ENCODE data around the gene ETV2. TPM values are rescaled to one million over a fixed set of nuclear protein-coding genes. Genes with fewer than 3 reads are reported as not detected.
"Not testable (repeated sequence)": the region's sequence is repeated elsewhere in the genome, so short reads cannot be mapped to it uniquely, and the experiment has no call there.

Gene ETV2
- total RNA-seq, 2 donors from 2014 or later = 1.2 to 6.6 TPM

GRCh38 chr19:35601971-35602370 is 39.6 kb upstream of the ETV2 start:
- DNase-seq (ENCODE audit: low spot score) = no peak
- no peak for TF ChIP-seq POLR2AphosphoS5 (IDR thresholded peaks at IDR 0.05)
- no peak for TF ChIP-seq POLR2A (IDR thresholded peaks at IDR 0.05)
- TF ChIP-seq, protein P1, sequence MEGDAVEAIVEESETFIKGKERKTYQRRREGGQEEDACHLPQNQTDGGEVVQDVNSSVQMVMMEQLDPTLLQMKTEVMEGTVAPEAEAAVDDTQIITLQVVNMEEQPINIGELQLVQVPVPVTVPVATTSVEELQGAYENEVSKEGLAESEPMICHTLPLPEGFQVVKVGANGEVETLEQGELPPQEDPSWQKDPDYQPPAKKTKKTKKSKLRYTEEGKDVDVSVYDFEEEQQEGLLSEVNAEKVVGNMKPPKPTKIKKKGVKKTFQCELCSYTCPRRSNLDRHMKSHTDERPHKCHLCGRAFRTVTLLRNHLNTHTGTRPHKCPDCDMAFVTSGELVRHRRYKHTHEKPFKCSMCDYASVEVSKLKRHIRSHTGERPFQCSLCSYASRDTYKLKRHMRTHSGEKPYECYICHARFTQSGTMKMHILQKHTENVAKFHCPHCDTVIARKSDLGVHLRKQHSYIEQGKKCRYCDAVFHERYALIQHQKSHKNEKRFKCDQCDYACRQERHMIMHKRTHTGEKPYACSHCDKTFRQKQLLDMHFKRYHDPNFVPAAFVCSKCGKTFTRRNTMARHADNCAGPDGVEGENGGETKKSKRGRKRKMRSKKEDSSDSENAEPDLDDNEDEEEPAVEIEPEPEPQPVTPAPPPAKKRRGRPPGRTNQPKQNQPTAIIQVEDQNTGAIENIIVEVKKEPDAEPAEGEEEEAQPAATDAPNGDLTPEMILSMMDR (IDR thresholded peaks at IDR 0.05) = no peak
- WGBS = 89% methylated on average over 3 of the region's 3 CpGs
- Histone ChIP-seq H3K27me3 (replicated peaks; ENCODE audit: insufficient read depth) (no peaks in the 10 kb centered on the region), H3K4me3 (no peak overlapping the region), H3K36me3 (no peaks in the 10 kb centered on the region), H3K9me3 (no peaks in the 10 kb centered on the region), H3K4me1 (replicated peaks) (no peaks in the 10 kb centered on the region), H3K27ac (no peak overlapping the region)
- intact Hi-C loops (cut with DNase I) = no loop called here

GRCh38 chr19:35604436-35604835 is 37.1 kb upstream of the ETV2 start:
- H3K9me3 ChIP-seq; H3K4me1 ChIP-seq (replicated peaks); H3K36me3 ChIP-seq; H3K27me3 ChIP-seq (replicated peaks; ENCODE audit: insufficient read depth); DNase-seq (ENCODE audit: low spot score); intact Hi-C loops (cut with DNase I); H3K27ac ChIP-seq; H3K4me3 ChIP-seq: not testable (repeated sequence)
- 37% methylated on average over 4 of the region's 4 CpGs for WGBS

DNA sequence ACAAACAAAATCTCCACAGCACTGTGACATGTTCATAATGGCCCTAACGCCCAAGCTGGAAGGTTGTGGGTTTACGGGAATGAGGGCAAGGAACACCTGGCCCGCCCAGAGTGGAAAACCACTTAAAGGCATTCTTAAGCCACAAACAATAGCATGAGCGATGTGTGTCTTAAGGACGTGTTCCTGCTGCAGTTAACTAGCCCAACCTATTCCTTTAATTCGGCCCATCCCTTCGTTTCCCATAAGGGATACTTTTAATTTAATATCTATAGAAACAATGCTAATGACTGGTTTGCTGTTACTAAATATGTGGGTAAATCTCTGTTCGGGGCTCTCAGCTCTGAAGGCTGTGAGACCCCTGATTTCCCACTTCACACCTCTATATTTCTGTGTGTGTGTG is 34.4 kb upstream of the ETV2 start:
- DNase-seq (ENCODE audit: low spot score); H3K27ac ChIP-seq; H3K4me3 ChIP-seq; H3K27me3 ChIP-seq (replicated peaks; ENCODE audit: insufficient read depth); H3K9me3 ChIP-seq; H3K36me3 ChIP-seq; H3K4me1 ChIP-seq (replicated peaks); intact Hi-C loops (cut with DNase I): not testable (repeated sequence)
- WGBS = 85% methylated on average over 8 of the region's 8 CpGs

DNA sequence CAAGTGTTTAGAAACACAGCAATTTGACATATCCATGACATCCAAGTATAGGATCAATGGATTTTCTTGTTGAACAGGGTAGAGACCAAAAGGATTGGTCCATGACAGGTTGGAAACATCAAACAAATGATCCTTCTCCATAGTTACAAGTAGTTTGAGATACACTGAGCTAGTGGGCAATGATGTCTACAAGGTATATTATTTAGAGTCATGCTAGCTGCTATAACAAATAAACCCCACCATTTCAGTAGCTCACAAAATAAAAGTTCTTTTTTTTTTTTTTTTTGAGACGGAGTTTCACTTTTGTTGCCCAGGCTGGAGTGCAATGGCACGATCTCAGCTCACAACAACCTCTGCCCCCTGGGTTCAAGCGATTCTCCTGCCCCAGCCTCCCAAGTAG is 33.9 kb upstream of the ETV2 start:
- H3K27ac ChIP-seq = no peak overlapping the region
- 89% methylated on average over 3 of the region's 3 CpGs for WGBS
- H3K4me1 ChIP-seq (replicated peaks) = no peaks in the 10 kb centered on the region
- H3K9me3 ChIP-seq = no peaks in the 10 kb centered on the region
- no peak for TF ChIP-seq POLR2AphosphoS5 (IDR thresholded peaks at IDR 0.05)
- TF ChIP-seq POLR2A (IDR thresholded peaks at IDR 0.05) = no peak
- TF ChIP-seq, protein P1 (IDR thresholded peaks at IDR 0.05) = no peak
- H3K36me3 ChIP-seq = no peaks in the 10 kb centered on the region
- H3K4me3 ChIP-seq = no peak overlapping the region
- no peaks in the 10 kb centered on the region for H3K27me3 ChIP-seq (replicated peaks; ENCODE audit: insufficient read depth)
- no peak for DNase-seq (ENCODE audit: low spot score)
- intact Hi-C loops (cut with DNase I) = no loop called here

DNA sequence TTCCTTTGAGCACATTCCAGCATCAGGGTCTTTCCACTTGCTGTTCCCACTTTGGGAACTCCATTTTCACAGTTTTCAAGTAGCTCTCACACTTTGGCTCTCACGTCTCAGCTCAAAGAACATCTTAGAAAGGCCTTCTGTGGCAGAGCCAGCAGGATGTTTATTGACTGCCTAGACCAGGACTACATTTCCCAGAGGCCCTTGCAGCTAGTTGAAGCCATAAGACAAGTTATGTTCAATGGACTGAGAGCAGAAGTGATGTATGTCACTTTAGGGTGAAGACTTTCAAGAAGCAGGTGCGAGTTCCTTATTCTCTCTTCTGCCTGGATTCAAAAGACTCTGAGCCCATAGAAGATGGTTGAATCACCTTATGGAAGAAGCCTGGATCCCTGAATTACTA is 33.3 kb upstream of the ETV2 start:
- H3K36me3 ChIP-seq = no peaks in the 10 kb centered on the region
- no peaks in the 10 kb centered on the region for H3K4me1 ChIP-seq (replicated peaks)
- H3K4me3 ChIP-seq = no peak overlapping the region
- 89% methylated on average over 2 of the region's 2 CpGs for WGBS
- no peak for TF ChIP-seq POLR2AphosphoS5 (IDR thresholded peaks at IDR 0.05)
- TF ChIP-seq, protein P1 (IDR thresholded peaks at IDR 0.05) = no peak
- TF ChIP-seq POLR2A (IDR thresholded peaks at IDR 0.05) = no peak
- no peak for DNase-seq (ENCODE audit: low spot score)
- H3K9me3 ChIP-seq = no peaks in the 10 kb centered on the region
- H3K27ac ChIP-seq = no peak overlapping the region
- no peaks in the 10 kb centered on the region for H3K27me3 ChIP-seq (replicated peaks; ENCODE audit: insufficient read depth)
- intact Hi-C loops (cut with DNase I) = no loop called here

GRCh38 chr19:35609851-35610353 is 31.6 kb upstream of the ETV2 start:
- H3K4me1 ChIP-seq (replicated peaks) = no peaks in the 10 kb centered on the region
- intact Hi-C loops (cut with DNase I) = no loop called here
- 82% methylated on average over 6 of the region's 6 CpGs for WGBS

More at GRCh38 chr19:35609851-35610353, 31.6 kb upstream of the ETV2 start:
- no peaks in the 10 kb centered on the region for H3K27me3 ChIP-seq (replicated peaks; ENCODE audit: insufficient read depth)
- TF ChIP-seq, protein P1 (IDR thresholded peaks at IDR 0.05) = no peak
- TF ChIP-seq POLR2A (IDR thresholded peaks at IDR 0.05) (no peak), POLR2AphosphoS5 (IDR thresholded peaks at IDR 0.05) (no peak)
- H3K27ac ChIP-seq = no peak overlapping the region
- no peak for DNase-seq (ENCODE audit: low spot score)
- H3K36me3 ChIP-seq = no peaks in the 10 kb centered on the region
- H3K4me3 ChIP-seq = no peak overlapping the region
- no peaks in the 10 kb centered on the region for H3K9me3 ChIP-seq
